AG08396 (cell line): ENCODE results near the gene OARD1.

Source experiments
- DNase-seq: peaks from one replicate; pipeline ENCODE4 v3.0.0; 2012; ENCODE audit warnings: low spot score, mixed read lengths

Gene OARD1

DNA sequence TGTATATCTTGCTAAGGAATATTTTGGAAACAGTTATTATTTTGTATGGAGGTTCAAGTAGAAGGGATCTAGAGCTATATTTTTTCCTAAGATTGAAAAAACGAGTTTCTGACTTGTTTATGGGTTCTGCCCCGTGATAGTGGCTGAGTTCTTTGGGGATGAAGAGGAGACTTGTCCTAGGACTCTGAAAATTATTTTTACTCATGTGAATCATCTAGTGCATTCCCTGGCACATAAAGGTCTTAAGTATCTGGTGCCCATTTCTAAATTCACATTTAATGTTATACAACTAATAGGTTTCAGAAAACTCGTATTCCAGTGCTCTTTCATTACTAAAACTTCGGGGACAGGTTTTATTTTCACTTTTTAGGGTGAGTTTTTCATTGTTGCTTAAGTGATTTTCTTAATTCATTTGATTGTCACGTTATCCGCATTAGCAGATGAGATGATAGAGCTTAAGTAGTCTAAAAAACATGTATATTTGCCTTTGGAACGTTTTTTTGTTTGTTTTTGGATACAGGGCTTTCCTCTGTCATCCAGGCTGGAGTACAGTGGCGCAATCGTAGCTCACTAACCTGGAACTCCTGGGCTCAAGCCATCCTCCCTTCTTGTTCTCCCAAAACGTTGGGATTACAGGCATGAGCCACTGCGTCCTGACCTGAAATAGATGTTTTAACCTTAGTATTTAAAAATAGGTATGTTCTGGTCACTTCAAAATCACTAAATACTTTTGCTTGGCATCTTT is 2.7 kb upstream of the OARD1 start:
- DNase-seq, result no peak

DNA sequence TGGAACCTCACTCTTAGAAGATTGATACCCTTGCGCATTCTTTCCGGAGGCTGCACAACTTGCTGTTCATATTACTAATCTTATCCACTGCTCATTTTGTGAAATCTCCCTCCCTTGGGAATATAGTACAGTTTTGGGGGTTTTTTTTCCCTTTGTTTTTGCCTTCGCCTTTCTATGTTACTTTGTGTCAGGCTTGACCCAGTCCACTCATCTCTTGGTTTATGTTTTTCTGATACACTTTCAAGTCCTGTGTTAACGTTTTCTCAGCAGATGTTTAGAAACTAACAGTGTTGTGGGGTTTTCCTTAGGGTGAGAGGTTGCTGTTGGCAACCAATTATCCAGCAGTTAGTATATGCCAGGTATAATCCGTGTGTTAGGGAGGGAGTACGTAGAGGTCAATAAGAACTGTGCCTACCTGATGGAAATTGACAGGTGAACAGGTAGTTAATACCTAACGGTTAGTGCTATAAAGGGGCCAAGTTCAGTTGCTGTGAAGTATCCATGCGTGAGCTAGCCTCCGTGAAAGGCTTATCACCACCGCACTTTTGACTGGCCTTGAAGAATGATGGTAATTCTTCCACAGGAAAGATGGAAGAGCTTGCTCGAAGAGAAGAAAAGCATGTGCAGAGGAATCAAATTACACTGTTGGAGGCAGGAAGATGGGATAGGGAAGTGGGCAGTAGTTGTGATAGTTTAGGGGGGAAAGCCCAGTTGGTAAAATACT is 2.0 kb upstream of the OARD1 start:
- DNase-seq, result no peak

DNA sequence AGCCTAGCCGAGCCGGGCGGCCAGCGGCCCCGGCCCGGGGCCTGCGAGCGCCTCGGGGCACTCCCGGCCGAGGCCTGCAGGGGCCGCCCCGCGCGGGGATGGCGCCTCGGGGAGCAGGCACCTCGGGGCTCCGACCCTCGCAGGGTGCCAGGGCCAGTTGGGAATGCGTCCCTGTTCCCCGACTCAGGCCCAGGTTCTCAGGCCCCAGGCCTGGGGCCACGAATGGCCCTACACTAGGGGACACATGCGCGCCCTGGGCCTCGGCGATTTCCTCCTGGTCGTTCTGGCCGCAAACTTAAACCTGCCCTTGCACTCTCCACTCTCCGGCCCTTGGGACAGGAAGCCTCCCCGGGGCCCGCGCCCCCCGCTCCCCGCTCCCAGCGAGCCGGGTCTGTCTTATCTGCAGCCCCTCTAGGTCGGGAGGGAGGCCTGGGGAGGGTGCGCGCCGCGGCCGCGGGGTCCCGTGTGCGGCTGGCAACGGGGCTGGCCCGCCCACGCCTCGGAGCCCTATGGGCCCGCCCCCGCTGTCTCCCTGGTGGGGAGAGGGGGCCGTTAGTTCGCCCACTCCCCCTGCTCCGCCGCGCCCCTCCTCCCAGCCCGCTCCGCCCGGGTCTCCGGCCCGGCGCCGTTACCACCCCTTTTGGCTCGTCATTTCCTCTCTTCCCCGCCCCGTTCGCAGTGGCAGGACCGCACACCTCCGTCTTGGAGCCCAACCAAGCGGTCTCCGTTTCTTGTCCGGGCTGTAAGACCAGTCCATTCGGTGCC is 1.2 kb upstream of the OARD1 start:
- peak; percentile 75 for DNase-seq

DNA sequence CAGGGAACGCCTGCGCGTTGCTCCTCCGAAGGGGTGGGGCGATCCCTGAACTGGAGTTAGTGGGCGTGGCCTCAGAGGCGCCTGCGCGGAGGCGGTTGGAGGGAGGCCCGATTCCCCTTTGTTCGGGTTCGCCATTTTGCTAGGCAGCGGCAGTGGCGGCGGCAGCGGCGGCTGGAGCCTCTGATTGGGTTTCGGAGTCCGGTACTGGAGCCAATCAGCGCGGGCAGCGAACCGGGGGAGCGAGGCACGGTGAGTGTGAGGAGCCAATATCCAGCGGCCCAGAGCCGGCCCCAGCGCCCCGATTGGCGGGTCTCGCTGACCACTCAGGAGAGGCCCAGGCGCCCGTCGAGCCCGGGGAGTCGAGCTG is 663 bp upstream of the OARD1 start, which contains the start of gene NFYA:
Gene NFYA (plus strand): TSS at position 139 of the 367 bp plus-strand sequence. CDS start 6,116 bp downstream, outside the sequence.
- peak; percentile 97 for DNase-seq

DNA sequence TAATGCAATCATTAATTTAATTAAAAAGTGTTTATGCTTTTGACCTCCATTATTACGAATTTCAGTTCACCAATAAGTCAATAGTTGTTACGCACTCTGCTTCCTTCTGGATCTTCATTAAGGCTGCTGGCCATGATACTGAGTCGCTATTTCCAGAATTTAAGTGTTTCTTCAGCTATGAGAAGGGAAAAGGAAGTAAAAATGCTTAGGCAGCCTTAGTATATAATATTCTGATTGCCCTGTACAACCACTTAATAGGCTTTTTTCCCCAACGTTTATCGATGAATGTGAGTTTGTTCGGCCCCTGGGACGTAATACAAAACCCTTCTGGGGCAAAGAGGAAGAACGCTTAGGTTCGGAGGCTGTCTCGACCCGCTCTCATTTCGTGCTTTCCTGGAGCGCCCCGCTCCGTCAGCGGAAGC is 644 bp downstream of the OARD1 start:
- no peak for DNase-seq

- DNase-seq, result peak; percentile 30
Measured at GRCh38 chr6:41066867-41067304, 5.3 kb downstream of the OARD1 start.

GRCh38 chr6:41065550-41066026 is 6.6 kb downstream of the OARD1 start:
- DNase-seq, result no peak

- no peak for DNase-seq
Measured at GRCh38 chr6:41064841-41065240, 7.3 kb downstream of the OARD1 start.

GRCh38 chr6:41063884-41064285 is 8.3 kb downstream of the OARD1 start:
- DNase-seq, result no peak

- no peak for DNase-seq
Measured at GRCh38 chr6:41062056-41062455, 10.1 kb downstream of the OARD1 start.

DNA sequence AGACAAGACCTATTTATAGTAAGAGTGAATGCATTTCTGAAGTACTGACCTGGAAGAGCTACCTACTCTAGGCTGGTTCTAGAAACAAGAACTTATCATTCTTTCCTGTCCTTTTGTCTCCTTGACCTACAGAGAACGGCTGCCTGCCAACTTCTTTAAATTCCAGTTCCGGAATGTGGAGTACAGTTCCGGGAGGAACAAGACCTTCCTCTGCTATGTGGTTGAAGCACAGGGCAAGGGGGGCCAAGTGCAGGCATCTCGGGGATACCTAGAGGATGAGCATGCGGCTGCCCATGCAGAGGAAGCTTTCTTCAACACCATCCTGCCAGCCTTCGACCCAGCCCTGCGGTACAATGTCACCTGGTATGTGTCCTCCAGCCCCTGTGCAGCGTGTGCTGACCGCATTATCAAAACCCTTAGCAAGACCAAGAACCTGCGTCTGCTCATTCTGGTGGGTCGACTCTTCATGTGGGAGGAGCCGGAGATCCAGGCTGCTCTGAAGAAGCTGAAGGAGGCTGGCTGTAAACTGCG is 10.9 kb downstream of the OARD1 start:
- DNase-seq, result no peak

- DNase-seq, result peak; percentile 56
Measured at GRCh38 chr6:41059556-41059955, 12.6 kb downstream of the OARD1 start.

DNA sequence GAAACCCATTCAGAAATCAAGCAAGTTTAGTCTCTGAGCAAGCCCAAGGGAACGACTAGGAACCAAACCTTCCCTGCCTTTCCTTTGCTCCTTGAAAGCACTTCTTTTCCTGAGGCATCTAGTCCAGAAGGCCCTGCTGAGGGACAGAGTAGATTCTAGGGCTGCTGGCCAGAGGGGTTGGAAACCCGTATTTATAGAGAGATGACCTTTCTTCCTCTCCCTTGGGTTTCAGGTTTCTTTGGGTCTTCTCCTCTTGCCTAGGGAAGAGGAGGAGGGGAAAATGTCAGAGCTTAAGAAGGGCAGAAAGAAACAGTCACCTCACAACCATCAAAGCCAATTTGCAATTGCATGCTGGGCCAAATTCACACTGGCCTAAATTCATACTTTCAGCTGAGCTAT is 13.4 kb downstream of the OARD1 start:
- no peak for DNase-seq

DNA sequence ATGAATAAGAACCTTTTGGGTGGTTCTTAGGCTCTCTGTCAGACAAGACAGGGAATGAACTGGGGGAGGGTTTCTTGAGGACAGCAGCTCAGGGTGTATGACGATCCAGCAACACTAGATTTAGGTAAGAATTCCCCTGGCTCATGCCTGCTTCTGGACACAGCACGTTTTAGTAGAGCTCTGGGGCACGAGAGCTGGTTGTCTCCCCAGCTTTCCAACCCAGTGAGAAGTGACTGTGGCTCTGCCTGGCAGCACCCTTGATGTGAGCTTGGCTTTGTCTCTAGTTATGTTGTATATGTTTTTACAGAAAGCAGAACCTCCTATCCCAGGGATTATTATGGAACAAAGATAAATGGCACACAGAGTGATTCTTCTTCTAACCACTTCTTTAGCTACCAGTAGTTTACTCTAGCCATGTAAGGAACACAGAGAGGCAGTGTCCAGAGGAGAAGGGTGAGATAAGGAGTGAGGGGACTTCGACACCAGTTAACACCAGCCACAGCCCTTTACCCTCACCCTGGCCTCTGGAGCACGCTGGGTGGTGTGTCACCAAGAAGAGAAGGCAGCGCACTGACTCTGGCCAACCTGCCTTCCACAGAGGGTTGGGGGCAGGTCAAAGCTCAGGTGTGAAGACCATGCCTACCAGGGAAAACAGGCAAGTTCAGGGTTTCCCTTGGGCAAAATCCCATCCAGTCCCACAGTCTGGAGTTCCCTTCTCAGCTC is 15.2 kb downstream of the OARD1 start:
- DNase-seq, result no peak

DNA sequence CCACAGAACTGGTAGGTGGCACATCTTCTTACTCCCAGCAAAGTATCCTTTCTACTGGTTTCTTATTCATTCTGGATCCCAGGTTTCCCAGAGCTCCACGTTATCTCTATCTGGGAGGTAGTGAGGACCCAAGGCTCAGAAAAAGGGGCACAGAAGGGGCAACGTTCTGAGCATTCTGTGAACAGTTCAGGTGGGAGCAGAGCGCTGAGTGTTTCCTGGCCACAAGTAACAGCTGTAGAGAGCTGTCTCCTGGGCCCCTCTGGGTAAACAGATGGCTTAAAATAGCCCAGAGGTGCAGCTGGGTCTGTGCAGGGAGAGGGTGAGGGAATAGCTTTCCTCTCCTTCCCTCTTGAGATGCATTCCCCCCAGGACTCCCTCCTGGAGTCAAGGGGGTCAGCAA is 17.0 kb downstream of the OARD1 start:
- DNase-seq, result no peak

DNA sequence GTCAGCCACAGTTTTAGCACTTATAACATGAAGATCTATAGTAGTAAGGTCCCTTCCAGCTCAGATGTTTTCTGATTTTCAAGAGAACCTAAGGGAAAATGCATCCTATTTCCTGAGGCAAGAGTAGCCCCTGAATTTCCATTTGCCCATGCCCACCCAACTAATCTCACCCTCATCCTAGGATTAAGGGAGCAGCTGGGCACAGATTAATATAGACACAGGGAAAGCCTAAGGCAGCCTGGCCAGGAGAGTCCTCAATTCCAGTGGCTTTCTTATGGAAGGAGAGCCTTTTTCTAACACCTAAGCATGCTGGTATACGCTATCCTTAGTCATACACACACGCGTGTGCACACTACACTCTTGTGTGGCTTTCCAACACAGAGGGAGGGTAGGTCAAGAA is 17.6 kb downstream of the OARD1 start:
- DNase-seq, result no peak

DNA sequence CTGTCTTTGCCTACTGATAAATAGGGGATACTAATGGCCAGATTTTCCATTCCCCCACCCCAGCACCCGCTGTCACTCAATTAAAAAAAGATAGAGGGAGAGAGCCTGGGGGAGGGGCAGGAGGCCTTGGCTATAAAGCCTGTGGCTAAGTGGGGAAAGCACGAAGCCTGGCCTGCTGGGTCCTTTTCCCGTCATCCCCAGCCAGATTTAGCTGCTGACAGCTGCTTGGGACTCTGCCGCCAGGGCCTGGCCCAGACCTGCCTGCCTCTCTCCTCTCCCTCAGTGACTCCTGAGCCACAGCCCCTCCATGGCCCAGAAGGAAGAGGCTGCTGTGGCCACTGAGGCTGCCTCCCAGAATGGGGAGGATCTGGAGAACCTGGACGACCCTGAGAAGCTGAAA is 19.1 kb downstream of the OARD1 start, which contains the start of gene APOBEC2:
Gene APOBEC2 (plus strand): TSS at position 162 of the 400 bp plus-strand sequence. CDS start 146 bp downstream, at position 308.
- DNase-seq, result no peak

DNA sequence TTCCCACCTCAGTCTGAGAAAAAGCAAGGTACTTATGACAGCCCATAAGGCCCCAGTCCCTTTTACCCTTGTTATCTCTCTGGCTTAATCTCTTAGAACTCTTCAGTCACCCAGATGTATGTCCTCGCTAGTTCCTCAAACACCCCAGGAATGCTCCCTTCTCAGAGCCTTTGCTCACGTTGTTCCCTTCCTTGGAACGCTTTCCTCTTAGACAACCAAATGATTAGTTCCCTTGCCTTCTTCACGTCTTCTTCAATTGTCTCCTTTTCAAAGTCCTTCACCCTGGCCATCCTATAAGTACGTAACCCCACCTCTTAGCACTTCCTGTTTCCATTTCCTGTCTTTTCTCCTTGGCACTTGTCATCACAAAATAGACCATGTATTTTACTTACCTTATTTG is 20.3 kb downstream of the OARD1 start:
- no peak for DNase-seq

- DNase-seq, result no peak
Measured at GRCh38 chr6:41050536-41050935, 21.6 kb downstream of the OARD1 start.

DNA sequence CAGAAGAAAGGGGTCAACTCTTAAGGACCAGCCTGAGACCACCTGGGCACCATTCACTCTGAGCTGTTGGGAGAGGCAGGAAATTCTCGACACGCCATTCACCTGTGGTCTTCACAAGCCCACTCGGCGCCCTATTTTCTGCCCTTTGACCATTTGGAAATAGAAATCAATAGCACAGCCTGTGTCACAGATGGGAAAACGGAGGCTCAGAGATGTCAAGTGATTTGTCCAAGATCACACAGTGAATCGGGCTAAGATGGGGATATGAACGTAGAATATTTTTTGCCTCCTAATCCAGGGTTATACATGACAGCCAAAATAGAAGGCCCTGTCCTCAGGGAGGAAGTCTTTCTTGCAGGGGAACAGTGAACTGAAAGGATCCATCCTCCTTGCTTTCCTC is 22.2 kb downstream of the OARD1 start:
- DNase-seq, result no peak

DNA sequence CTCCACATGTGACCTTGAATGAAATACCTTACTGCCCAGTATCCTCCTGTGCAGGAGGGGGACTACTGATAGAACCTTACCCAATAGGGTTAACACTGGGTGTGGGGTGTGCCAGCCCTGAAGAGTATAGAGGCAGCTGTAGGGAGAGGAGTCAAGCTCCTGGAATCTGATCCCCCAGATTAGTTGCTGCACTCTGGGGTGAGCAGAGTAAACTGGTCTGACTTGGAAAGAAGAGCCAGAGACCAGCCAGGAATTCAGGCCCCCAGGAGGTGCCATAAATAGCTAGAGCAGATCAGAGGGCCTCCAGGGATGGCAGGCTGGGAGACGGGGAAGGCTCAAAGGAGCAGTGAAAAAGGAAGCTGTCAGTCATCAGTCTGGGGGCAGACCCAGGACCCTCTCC is 22.6 kb downstream of the OARD1 start:
- DNase-seq, result no peak
